HG03097 (cell line): ENCODE results near the gene GAPDH.
"Not testable (repeated sequence)": the region's sequence is repeated elsewhere in the genome, so short reads cannot be mapped to it uniquely, and the experiment has no call there.

ENCODE experiments used
- ATAC-seq: cut with Tn5 transposase; IDR thresholded peaks from one replicate; pipeline ENCODE4 v1.9.1; 2021; ENCODE audit not compliant: unreplicated experiment, low FRiP score

The GAPDH gene

GRCh38 chr12:6558014-6558760, 23.9 kb downstream of the GAPDH start:
- ATAC-seq: not testable (repeated sequence)

- no peak for ATAC-seq
Measured at GRCh38 chr12:6559500-6559899, 25.2 kb downstream of the GAPDH start.

GRCh38 chr12:6560501-6561205, 26.3 kb downstream of the GAPDH start:
- no peak for ATAC-seq

GRCh38 chr12:6562881-6563280, 28.6 kb downstream of the GAPDH start:
- no peak for ATAC-seq

GRCh38 chr12:6563448-6564050, 29.2 kb downstream of the GAPDH start:
- ATAC-seq: no peak

GRCh38 chr12:6567112-6567670, 32.9 kb downstream of the GAPDH start:
- ATAC-seq: no peak

- ATAC-seq: no peak
Measured at GRCh38 chr12:6569312-6569711, 35.0 kb downstream of the GAPDH start.

GRCh38 chr12:6569786-6570185, 35.5 kb downstream of the GAPDH start:
- no peak for ATAC-seq

GRCh38 chr12:6570264-6570887, 36.1 kb downstream of the GAPDH start:
- no peak for ATAC-seq

- ATAC-seq: no peak
Measured at GRCh38 chr12:6573001-6573400, 38.7 kb downstream of the GAPDH start.

- no peak for ATAC-seq
Measured at GRCh38 chr12:6574576-6575295, 40.4 kb downstream of the GAPDH start.

GRCh38 chr12:6575648-6576047, 41.3 kb downstream of the GAPDH start:
- ATAC-seq: no peak

GRCh38 chr12:6582196-6582595, 47.9 kb downstream of the GAPDH start:
- ATAC-seq: no peak

- no peak for ATAC-seq
Measured at GRCh38 chr12:6582959-6583358, 48.6 kb downstream of the GAPDH start.

GRCh38 chr12:6584293-6584692, 50.0 kb downstream of the GAPDH start:
- no peak for ATAC-seq

- not testable (repeated sequence) for ATAC-seq
Measured at GRCh38 chr12:6586569-6586968, 52.3 kb downstream of the GAPDH start.
